ENCODE measurements around the gene MYH11. TPM values are rescaled to one million over a fixed set of nuclear protein-coding genes. Genes with fewer than 3 reads are reported as not detected.

Gene MYH11
- total RNA-seq, 1 experiment from 2014 or later = 0.03 TPM

DNA sequence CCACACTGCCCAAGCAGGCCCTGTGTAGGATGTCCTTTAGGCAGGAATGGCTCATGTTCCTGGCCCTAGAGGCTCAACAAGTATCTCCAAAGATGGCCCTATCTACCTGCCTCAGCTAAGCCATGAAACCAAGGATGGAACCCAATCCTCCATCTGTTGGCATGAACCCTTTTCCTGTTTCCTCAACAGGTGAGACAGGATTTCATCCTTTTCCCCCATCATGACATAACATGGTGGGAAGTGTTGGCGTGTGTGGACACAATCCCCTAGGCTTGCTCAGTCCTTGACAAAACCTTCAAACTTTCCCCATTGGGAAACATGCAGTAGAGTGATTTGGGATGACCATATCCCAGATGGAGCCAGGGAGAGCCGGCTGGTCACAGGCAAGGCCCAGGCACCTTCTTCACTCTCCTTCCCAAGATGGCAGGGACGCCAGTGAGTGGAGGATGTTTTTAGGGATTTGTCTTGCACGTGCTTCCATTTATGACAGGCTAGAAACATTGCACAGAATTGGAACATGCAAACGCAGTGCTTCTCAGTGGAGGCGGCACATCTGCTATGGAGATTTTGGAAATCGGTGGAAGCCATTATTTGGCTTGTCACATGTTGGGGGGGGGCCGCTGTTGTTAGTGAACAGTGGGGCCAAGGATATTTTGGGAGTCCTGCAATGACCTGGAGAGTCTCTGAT lies 77.0 kb downstream of the MYH11 start:
- DNase-seq (ENCODE audit: low read depth) = no peak

DNA sequence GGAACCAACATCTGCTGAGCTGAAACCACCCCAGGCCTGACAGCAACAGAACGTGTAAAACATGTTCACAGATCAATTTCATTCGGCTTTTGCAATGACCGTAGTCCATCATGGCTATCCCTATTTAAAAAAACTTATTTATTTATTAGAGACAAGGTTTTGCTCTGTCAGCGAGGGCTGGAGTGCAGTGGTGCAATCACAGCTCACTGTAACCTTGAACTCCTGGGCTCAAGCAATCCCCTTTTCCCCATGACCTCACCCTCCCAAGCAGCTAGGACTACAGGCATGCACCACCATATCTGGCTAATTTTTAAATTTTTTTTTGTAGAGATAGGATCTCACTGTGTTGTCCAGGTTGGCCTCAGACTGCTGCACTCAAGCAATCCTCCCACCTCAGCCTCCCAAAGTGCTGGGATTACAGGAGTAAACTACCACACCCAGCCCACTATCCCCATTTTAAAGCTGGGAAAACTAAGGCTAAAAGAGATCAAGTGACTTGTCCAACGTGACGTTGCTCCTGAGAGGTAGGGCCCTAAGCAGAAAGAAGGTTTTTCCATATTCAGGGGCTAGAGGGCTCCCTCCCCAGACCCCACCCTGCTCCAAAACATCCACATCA lies 77.7 kb downstream of the MYH11 start:
- DNase-seq (ENCODE audit: low read depth) = no peak

DNA sequence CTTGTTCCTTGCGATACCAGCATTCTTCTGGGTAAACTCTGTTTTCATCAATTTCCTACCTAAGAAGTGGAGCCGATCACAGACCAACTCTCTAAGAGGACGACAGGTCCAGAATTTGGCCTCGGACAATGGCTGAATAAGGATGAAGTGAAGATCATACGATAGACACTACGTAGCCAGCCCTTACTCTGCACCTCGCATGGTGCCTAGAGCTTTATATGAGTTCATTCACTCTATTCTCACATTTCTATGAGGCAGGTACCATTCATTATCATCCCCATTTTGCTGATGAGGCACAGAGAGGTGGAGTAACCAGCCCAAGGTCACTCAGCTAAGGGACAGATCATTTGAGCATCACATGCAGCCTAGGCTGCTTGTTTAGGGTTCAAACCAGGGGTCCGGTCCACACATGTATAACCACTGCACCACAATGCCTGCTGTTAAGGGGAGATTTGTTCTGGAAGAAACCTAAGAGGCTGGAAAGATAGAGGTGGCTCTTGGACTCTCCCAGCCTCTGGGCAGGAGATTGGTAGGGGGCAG lies 78.6 kb downstream of the MYH11 start:
- DNase-seq (ENCODE audit: low read depth) = no peak

DNA sequence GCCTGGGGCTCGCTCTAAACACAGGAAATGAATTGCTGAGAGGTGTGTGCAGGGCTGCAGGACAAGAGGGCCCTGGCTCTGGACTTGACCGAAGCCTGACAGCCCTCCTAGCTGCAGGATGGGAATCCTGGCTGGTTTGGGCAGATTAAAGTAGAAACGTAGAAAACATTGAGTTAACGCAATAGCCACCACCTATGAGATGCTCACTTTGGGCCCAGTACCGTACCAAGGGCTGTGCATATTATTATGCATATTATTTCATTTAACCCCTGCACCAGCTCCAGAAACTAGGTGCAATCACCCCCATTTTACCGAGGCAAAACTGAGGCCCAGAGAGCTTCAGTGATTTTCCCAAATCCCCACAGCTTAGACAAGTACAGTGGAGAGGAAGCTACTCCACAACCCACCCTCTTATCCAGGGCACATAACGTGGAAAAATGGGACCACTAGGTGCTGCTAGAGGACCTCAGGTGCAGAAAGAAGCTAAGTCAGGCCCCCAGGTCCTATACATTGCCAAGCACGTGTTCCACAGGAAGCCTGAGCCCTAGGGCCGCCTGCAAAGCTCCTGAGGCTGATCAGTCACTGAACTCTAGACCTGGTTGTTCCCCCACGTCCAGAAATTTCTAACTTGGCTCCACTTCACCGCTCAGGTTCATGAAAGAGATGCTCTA lies 79.2 kb downstream of the MYH11 start:
- peak; percentile 67 for DNase-seq (ENCODE audit: low read depth)

DNA sequence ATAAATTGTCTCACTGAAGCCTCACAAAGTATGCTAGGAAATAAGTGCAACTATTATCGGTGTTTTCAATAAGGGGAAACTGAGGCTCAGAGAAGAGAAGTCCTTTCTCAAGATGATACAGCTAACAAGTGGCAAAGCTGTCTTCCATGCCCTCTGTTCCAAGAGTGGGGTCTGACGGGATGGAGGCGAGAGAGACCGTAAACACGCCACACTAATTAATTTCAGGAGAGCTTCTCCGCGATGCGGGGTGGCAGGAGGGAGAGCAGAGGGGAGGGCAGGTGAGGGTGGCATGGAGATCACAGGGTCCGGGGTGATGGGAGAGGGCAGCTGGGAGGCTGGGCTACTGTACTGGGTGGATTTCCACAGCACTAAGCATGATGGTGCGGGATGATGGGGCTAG lies 80.3 kb downstream of the MYH11 start:
- no peak for DNase-seq (ENCODE audit: low read depth)

DNA sequence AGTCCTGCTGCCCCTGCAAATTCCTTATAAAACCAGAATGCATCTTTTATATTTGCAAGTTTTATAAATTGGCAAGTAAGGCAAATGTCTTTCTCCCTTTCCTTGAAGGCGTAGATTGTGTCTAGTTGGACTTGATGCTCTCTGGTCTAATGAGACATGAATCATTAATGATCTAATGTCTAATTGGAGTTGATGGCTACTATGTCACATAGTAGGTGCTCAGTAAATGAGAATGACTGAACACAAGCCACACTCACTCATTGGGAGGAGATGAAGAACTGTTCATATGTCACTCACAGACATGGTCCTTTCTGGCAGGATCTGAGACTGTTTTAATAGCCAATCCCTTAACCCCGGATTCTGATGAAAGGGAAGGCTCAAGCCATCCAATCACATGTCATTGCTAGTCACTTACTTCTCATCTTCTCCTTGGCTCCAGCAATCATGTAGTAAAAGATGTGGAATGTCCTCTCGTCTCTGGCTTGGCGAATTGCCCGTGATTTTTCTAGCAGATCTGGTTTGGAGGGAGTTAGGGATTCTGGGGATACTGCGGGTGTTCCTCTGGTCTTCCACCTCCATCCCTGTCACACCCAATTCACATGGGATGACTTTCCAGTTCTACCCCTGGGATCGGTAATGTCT lies 81.0 kb downstream of the MYH11 start:
- DNase-seq (ENCODE audit: low read depth) = no peak

DNA sequence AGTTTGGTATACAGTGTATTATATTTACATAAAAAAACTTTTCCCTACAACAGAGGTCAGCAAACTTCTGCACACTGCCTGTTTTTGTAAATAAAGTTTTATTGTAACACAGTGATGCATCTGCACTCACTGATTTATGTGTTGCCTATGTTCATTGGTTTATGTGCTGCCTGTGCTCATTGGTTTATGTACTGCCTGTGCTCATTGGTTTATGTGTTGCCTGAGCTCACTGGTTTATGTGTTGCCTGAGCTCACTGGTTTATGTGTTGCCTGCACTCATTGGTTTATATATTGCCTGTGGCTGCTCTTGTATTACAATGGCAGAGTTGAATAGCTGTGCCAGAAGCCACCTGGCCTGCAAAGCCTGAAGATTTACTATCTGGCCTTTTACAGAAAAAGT lies 81.6 kb downstream of the MYH11 start:
- no peak for DNase-seq (ENCODE audit: low read depth)

DNA sequence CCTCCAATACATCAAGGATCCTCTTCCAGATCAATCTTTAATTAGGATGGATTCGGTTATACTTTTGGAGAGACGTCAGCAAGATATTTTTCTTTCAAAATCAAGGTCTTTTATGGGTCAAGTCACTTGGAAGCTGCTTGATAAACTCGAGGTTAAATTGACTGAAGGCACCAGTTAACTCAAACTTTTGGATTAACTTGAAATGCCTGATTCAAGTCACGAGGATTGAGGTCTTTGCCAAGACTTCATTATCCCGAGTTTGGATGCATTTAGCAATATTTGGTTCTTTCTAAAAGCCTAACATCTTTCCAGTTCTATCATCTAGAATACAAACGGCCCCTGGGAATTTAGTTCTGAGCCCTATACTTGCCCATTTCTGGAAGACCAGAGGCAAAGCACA lies 82.9 kb downstream of the MYH11 start:
- no peak for DNase-seq (ENCODE audit: low read depth)

DNA sequence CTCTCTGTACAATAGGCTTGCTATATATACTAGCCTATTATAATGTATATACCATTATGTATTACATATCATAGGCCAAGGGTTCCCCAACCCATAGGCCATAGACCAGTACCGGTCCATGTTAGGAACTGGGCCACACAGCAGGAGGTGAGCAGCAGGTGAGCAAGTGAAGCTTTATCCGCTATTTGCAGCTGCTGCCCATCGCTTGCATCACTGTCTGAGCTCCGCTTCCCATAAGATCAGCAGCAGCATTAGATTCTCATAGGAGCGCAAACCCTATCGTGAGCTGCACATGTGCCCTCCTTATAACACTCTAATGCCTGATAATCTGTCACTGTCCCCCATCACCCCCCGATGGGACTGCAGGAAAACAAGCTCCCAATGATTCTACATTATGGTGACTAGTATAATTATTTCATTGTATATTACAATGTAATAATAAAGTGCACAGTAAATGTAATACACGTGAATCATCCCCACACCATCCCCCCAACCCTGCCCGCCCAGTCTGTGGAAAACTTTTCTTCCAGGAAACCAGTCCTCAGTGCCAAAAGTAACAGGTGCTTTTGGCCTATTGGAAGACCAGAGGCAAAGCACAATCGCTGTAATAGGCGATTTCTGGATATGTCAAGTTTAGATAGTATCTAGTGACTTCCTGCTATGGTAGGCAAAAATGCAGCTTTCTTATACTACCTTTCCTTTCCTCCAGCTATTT lies 84.1 kb downstream of the MYH11 start:
- no peak for DNase-seq (ENCODE audit: low read depth)

DNA sequence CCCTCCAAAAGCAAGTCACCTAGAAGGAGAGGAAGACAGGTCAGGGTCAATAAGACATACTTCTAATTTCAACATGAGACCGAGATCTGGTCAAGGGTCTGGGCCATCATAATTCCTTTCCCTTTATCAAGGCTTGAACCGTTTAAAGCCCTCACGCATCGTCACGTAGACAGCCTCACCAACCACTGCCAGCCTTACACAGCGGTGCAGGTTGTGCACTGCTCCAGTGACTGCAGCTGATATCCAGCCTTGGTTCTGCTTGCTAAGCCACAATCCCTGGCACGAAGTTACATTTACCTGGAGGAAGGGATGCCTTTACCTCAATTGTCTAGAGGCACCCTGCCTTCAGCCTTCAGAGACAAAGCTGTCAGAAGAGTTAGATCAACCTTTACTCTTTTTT lies 85.1 kb downstream of the MYH11 start:
- DNase-seq (ENCODE audit: low read depth) = no peak

DNA sequence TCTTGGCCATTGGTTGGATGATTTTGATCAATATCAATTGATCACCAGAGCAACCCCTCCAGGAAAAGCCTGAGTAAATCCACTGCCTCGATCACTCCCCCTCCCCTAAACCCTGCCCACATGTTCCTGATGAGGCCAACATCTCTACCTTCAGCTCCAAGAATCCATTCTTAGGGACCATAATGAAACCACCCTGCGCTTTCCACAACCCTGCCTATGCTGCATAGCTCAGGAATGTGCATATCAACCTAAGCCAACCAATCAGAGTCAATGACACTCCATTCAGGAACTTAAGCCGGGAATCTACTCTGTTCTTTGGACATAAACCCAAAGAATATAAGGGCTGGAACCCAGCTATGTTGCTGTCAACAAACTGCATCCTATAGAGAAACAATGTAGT lies 86.3 kb downstream of the MYH11 start:
- DNase-seq (ENCODE audit: low read depth) = no peak

DNA sequence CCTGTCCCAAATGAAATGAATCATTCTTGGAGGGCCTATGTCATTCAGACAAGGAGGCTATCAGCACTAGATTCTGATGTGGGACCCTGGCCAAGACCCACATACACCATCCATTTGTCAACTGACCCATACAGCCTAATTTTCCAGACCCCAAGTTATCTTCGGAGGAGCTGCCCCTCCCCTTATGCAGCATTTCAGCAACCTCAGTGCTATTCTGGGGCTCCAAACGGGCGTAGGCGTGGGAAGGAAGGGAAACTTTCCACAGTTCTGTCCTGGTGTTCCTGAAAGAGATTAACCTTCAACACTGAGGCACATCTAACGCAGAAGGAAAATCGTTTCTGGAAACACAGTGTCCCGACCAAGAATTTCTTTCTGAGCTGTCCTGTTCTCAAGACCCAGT lies 86.7 kb downstream of the MYH11 start:
- no peak for DNase-seq (ENCODE audit: low read depth)

DNA sequence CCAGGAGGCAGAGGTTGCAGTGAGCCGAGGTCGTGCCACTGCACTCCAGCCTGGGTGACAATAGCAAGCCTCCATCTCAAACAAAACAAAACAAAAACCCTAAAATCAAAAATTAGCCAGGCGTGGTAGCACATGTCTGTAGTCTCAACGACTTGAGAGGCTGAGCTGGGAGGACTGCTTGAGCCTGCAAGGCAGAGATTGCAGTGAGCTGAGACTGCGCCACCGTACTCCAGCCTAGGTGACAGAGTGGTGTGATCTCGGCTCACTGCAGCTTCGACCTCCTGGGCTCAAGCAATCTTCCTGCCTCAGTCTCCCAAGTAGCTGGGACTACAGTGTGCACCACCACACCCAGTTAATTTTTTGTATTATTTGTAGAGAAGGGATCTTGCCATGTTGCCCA lies 87.6 kb downstream of the MYH11 start:
- DNase-seq (ENCODE audit: low read depth) = no peak

DNA sequence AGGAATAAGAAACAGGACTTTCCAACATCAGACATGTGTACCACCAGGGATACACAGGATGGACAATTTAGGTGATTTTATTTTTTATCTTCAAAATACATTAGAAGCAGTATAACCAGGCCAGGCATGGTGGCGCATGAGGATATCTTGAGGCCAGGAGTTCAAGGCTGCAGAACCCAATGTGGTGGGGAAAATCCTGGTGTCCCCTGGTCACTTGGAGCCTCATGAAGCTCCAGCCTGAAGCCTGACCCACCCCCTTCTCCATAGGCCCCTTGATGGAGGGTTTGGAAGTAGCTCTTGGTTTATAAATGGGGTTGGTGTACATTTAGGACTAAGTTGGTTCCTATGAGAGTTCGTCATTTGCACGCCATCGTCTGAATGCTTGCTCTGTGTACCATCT lies 88.6 kb downstream of the MYH11 start:
- no peak for DNase-seq (ENCODE audit: low read depth)

DNA sequence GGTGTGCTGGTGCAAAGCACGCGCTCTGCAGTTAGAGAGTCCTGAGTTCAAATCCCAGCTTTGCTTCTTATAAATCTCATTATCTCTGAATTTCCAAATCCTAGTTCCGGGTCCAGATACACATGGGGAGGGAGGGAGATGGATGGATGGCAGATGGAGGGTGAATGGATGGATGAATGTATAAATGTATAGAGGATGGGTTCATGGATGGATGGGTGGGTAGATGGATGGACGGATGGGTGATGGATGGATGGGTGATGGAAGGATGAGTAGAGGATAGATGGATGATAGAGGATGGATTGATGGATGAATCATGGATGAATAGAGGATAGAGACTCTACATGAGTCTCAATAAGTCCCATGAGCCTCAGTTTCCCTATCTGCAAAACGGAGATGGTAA lies 89.9 kb downstream of the MYH11 start:
- DNase-seq (ENCODE audit: low read depth) = no peak

DNA sequence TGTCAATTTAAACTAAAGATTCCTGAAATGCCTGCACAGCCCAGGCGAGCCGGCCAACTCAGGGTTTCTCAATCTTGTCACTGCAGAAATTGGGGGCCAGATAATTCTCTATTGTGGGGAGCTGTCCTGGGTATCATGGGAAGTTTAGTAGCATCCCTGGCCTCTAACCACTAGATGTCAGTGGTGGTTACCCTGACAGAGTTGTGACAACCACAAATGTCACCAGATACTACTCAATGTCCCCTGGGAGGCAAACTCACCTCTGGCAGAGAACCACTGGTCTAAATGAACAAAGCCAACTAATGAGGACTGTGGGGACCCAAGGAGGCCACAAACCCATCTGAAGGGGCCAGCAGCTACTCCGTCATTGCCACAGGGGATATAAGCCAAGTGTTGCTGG lies 90.9 kb downstream of the MYH11 start:
- no peak for DNase-seq (ENCODE audit: low read depth)

DNA sequence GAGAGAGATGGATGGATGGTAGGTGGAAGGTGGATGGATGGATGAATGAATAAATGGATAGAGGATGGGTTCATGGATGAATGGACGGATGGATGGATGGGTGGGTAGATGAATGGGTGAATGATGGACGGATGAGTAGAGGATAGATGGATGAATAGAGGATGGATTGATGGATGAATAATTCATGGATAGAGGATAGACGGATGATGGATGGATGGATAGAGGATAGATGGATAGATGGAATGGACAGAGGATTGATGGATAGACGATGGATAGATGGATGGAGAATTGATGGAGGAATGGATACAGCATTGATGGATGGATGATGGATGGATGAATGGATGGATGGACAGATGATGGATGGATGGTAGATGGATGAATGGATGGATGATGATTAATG lies 91.7 kb downstream of the MYH11 start:
- no peak for DNase-seq (ENCODE audit: low read depth)

DNA sequence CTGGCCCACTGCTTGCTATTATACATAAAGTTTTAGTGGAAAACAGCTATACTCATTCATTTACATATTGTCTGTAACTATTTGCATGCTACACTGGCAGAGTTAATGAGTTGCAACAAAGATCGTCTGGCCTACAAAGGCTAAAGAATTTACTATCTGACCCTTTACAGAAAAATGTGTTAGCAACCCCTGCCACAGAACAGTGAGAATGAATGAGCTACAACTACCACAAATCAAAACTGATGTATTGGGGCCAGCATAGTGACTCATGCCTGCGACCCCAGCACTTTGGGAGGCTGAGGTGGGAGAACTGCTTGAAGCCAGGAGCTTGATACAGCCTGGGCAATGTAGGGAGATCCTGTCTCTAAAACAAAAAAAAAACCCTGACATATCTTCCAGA lies 92.7 kb downstream of the MYH11 start:
- no peak for DNase-seq (ENCODE audit: low read depth)

DNA sequence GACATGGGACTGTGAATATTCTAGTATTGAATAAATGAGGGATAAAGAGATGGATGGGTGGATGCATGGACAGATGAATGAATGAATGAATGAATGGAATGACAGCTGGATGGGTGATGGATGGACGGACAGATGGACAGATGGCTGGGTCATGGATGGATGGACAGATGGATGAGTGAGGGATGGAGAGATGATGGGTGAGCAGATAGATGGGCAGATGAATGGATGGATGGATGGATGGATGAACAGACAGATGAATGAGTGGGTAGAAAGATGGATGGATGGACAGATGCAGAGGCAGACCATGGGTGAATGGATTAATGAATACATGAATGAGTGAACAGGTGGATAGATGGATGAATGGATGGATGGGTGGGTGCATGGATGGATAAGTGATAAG lies 96.7 kb downstream of the MYH11 start:
- no peak for DNase-seq (ENCODE audit: low read depth)

DNA sequence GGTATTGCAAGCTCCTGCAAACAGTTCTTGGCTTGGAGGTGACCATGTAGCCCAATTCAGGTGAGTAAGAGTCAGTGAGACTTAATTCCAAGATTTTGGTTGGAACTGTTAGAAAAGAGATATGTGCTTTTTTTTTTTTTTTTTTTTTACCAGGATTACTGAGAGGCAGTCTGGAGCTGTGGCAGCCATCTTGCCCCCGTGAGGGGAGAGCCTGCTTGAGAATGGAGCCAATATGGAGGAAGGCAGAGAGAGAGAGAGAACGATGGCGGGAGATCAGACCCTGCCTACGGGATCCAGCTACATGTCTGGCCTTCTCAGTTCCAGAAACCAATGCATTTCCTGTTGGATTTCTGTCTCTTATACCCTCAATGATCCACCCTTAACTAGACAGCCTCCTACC lies 97.8 kb downstream of the MYH11 start:
- DNase-seq (ENCODE audit: low read depth) = no peak

DNA sequence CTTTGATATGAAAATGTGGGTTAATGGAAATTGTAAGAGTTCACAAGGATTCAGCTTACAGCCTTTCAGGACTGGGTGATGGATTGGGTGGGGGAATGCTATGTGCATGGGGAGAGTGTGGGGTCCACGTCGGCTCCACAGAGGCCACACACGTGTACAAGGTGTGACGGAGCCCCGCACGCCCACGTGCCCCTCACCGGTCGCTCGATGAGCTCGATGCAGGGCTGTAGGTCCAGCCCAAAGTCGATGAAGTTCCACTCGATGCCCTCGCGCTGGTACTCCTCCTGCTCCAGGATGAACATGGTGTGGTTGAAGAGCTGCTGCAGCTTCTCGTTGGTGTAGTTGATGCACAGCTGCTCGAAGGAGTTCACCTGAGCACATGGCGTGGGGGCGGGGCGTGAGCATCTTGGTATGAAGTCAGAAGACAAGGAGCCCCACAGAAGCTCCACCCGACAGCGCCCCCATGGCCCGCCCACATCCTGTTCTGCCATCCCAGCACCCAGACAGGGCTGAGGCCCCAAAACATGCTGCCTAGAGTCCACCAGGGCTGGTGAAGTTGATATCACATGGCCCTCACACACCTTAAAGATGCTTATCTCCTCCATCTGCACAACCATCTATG lies 99.1 kb downstream of the MYH11 start:
- no peak for DNase-seq (ENCODE audit: low read depth)
